ENCODE results near the gene ILKAP. TPM values are rescaled to one million over a fixed set of nuclear protein-coding genes. Genes with fewer than 3 reads are reported as not detected.

ILKAP gene
- total RNA-seq = 10 to 100 TPM; 12.4 to 27.7 (median 23.4) TPM
- polyA plus RNA-seq = 10 to 100 TPM; 33.7 to 41.7 TPM
- long read RNA-seq, donor 1, transcript ILKAP-201 (12 exons, 1,490 nt) = major isoform, 28 of 51 reads
- long read RNA-seq, donor 1, partial matches to known transcripts = 3 of 51 reads
- long read RNA-seq, donor 1, other reads (novel, unspliced or antisense) = 18 of 51 reads
- long read RNA-seq, donor 2, transcript ILKAP-201 (12 exons, 1,490 nt) = major isoform, 112 of 162 reads
- long read RNA-seq, donor 2, partial matches to known transcripts = 3 of 162 reads
- long read RNA-seq, donor 2, other reads (novel, unspliced or antisense) = 46 of 162 reads
- long read RNA-seq, donor 3, transcript ILKAP-201 (12 exons, 1,490 nt) = major isoform, 32 of 48 reads
- long read RNA-seq, donor 3, partial matches to known transcripts = 1 of 48 reads
- long read RNA-seq, donor 3, other reads (novel, unspliced or antisense) = 13 of 48 reads

DNA sequence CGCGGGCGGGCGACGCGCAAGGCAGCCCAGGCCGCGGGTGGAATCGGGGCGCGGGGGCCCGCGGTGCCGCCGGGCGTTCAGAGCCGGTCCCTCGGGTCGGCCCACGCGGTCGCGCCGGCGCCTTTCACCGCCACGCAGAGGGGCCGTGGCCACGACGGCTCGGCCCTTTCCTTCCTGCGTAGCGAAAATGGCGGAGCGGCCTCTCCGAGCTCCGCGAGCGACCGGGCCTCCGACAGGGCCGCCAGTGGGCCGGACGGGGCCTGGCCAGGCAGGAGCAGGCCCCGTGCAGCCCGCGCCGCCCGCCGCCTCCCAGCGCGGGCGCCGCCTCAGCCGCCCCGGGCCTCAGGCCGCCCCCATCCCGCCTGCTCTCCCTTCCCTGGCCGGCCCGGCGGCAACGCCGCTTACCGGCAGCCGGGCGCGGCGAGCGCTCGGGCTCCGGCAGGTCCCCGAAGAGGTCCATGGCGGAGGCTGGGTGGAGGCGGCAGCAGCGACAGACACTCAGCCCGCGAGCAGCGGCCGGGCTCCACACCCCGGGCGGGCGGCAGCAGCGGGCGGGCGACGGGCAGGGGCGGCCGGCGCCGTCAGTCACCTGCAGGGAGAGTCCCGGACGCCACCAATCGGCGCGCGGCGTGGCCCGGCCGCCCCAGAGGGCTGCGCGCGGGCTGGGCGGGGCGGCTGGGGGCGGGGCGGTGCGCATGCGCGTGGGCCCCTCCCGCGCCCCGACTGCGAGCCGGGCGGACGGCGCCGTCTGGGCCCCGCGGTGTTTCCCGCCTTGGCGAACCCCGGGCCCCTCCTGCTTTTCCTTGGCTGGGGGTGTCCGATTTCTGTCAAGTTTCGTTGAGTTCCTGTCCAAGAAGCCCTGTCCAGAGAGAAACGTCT, at the start of gene ILKAP:
TSS of gene ILKAP (minus strand) at position 602 of the 879 bp plus-strand sequence. CDS start at position 460, 142 bp downstream.
- Histone ChIP-seq H3K27me3 (no peaks in the 10 kb centered on the region), H3K9me3 (no peaks in the 10 kb centered on the region), H3K36me3 (no peaks in the 10 kb centered on the region), H3K27ac (peak within 1 kb of the TSS; percentile 90 to 97 (median 92)), H3K4me3 (peak within 1 kb of the TSS; percentile 64 to 94 (median 74)), H3K4me1 (peaks cover 0 to 49% (median 30%) of the 10 kb centered on the region in 12 donors)
- ATAC-seq (peak; percentile 95 to 99 (median 99)), DNase-seq (peak; percentile 92 to 95 (median 92))
- TF ChIP-seq, protein P1, sequence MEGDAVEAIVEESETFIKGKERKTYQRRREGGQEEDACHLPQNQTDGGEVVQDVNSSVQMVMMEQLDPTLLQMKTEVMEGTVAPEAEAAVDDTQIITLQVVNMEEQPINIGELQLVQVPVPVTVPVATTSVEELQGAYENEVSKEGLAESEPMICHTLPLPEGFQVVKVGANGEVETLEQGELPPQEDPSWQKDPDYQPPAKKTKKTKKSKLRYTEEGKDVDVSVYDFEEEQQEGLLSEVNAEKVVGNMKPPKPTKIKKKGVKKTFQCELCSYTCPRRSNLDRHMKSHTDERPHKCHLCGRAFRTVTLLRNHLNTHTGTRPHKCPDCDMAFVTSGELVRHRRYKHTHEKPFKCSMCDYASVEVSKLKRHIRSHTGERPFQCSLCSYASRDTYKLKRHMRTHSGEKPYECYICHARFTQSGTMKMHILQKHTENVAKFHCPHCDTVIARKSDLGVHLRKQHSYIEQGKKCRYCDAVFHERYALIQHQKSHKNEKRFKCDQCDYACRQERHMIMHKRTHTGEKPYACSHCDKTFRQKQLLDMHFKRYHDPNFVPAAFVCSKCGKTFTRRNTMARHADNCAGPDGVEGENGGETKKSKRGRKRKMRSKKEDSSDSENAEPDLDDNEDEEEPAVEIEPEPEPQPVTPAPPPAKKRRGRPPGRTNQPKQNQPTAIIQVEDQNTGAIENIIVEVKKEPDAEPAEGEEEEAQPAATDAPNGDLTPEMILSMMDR (IDR thresholded peaks at IDR 0.05) = peak in 1 of 12 donors; percentile 22
- peak; percentile 56 to 74 for TF ChIP-seq POLR2A (IDR thresholded peaks at IDR 0.05)
- WGBS, 4 donors = 0 to 1% (median 0%) methylated on average over 40 to 126 of the region's 126 CpGs
- intact Hi-C loops (cut with DNase I) = loop anchor here in 2 of 10 donors (5.0 kb wide), 2 partner anchors 34 to 39 kb away; partner anchors contain the start of gene HES6 (in 1 of the 2)

DNA sequence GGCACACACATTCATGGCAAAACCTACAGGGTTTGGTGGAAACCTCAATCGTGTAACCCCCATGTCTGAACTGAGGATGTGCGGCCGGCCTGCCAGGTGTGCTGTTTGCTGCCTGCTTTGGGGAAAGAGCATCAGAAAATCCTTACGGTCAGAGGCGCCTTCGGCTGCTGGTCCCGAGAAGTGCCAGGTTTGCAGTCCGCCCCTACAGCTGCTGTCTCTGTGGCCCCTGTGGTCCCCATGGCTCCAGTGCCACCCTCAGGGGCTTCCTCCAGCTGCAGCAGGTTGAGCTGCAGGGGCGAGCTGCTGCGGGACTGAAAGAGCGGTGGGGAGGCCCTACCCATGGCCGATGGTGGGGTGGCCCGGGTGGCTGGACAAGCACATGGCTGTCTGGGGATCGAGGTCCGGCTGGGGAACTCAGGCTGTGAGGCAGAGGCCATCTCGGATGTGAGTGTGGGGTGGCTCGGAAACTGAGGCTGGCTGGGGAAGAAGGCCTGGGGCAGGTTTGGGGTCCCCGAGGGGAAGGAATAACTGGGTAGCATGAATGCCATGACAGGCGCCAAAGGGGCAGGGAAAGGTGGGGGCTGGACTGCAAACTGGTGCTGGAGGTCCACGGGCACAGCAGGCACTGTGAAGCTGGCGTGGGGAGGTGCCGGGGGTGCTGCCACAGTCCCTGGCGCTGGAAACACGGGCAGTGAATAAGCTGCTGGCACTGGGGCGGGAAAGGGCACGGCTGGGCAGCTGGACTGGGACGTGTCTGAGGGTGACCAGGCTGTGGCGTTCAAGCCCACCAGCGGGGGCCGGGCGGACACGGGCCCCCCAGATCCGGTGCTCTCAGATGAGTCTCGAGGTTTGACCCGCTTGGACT, 49.5 kb upstream of the ILKAP start:
- H3K36me3 ChIP-seq = peaks cover 3 to 99% (median 86%) of the 10 kb centered on the region in 9 donors
- DNase-seq (peak in 2 of 5 donors; percentile 14 to 42), ATAC-seq (no peak)
- no peaks in the 10 kb centered on the region for H3K9me3 ChIP-seq
- 93 to 96% (median 95%) methylated on average over 35 of the region's 35 CpGs for WGBS, 4 donors
- no peaks in the 10 kb centered on the region for H3K27me3 ChIP-seq
- H3K4me3 ChIP-seq = no peak overlapping the region
- intact Hi-C loops (cut with DNase I) = loop anchor here in 1 of 10 donors (10.0 kb wide), 1 partner anchor 98 kb away; the partner anchor contains the start of gene ERFE
- TF ChIP-seq, protein P1 (IDR thresholded peaks at IDR 0.05) = no peak
- no peak for TF ChIP-seq POLR2A (IDR thresholded peaks at IDR 0.05)
- no peak overlapping the region for H3K27ac ChIP-seq
- no peaks in the 10 kb centered on the region for H3K4me1 ChIP-seq

DNA sequence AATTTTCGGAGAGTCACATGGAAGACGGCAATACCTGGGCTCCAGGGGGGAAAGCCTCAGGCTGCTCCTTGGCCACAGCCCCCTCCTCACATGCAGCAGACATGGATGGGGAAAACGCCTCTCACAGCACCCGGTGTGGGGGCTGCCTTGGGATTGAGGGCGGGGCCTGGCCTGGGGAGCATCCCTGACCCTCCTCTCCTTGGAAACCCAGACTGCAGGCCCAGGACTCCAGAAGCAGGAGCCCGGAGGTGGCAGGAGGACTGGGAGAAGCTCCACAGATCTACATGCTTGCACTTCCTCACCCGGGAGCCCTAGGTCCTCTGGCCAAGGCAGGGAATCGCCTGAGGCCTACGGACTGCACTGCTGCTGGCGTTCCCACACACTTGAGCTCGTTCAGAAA, 48.5 kb upstream of the ILKAP start:
- peak in 1 of 5 donors; percentile 42 for DNase-seq
- 88 to 93% (median 92%) methylated on average over 4 to 11 of the region's 11 CpGs for WGBS, 4 donors
- intact Hi-C loops (cut with DNase I) = loop anchor here in 1 of 10 donors (10.0 kb wide), 1 partner anchor 97 kb away; the partner anchor contains the start of gene ERFE
- Histone ChIP-seq H3K4me1 (no peaks in the 10 kb centered on the region), H3K9me3 (no peaks in the 10 kb centered on the region), H3K27me3 (no peaks in the 10 kb centered on the region), H3K4me3 (no peak overlapping the region), H3K36me3 (peaks cover 3 to 99% (median 85%) of the 10 kb centered on the region in 9 donors), H3K27ac (no peak overlapping the region)
- TF ChIP-seq, protein P1 (IDR thresholded peaks at IDR 0.05) = no peak
- no peak for ATAC-seq
